HG03135 (cell line): ENCODE measurements around the gene MYF5.

Experiments
- ATAC-seq: cut with Tn5 transposase; IDR thresholded peaks from one replicate; pipeline ENCODE4 v1.9.1; 2021; ENCODE audit warnings: mild to moderate bottlenecking, moderate library complexity; ENCODE audit not compliant: unreplicated experiment

MYF5 gene

DNA sequence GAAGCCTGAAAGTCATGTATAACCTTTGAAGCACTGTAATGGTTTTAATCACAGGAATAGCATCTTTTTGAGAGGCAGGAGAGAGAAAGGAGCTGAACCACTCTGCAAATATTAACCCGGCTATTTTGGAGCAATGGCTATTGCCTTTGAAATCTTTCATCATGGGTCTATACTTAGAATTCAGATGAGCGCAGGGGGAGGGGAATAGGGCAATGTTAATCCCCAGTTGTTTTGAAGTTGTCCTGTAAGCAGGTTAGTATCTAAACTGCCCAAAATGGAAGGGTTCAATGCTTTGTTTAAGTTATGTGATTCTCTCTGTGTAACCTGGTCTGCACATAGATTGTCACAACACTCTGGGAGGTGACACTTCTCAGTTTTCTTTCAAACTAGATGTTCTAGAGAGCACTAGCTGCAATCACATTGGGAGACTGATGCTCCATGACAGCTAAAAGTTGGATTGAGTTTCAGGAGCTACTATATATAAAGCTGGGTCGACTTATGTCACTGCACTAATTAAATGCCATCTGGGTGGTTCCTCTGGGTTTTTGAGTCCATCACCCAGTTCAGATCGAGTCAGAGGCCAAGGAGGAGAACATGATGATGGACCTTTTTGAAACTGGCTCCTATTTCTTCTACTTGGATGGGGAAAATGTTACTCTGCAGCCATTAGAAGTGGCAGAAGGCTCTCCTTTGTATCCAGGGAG is 9.4 kb upstream of the MYF5 start, which contains the start of gene MYF6:
MYF6 (plus strand) TSS at position 509 of the 704 bp plus-strand sequence; CDS start at position 595, 86 bp downstream.
- ATAC-seq, result no peak

DNA sequence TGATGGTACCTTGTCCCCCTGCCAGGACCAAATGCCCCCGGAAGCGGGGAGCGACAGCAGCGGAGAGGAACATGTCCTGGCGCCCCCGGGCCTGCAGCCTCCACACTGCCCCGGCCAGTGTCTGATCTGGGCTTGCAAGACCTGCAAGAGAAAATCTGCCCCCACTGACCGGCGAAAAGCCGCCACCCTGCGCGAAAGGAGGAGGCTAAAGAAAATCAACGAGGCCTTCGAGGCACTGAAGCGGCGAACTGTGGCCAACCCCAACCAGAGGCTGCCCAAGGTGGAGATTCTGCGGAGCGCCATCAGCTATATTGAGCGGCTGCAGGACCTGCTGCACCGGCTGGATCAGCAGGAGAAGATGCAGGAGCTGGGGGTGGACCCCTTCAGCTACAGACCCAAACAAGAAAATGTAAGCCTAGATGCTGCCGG is 8.9 kb upstream of the MYF5 start:
- ATAC-seq, result no peak

- no peak for ATAC-seq
Measured at GRCh38 chr12:80708259-80708974, 8.3 kb upstream of the MYF5 start.

GRCh38 chr12:80708975-80709328 is 7.8 kb upstream of the MYF5 start:
- ATAC-seq, result no peak

DNA sequence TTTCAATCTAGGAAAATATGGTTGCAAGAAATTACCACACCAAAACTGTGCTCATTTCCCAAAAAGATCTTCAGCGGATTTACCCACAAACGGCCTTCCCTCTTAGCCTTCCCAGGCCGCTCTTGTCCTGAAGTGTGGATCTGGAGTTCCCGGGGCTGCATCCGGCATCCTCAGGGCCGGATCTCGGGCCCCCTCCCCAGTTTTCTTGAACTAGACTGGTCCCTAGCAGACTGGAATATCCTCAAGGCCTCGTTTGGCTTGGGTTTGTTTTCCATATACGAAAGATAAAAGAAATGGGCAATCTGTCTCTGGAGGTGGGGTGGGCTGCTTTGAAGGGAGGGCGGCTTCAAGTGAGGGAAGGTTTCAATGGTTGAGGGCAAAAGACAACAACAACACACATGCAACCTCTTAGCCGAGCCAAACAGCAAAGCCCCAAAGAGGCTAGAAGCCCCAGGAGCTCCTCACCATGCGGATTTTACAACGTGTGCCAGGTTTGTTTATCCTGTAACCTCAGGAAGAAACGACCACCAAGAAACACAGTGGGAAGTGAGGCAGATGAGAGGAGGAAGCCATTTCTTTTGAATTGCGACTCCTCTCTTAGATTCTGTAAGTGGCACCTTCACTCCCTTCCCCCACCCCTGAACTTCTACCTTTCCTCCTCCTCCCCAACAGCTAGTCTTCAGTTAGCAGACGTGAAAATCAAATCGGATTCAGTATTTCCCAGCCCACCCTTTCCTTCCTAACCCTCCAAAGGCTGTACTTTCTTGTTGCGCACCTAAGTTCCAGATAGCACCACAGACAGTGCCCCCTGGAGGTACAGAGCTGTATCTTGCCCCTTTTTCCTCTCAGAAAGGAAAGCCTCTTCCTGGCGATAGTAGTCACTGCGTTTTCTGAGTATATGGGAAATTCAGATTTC is 6.6 kb upstream of the MYF5 start:
- ATAC-seq, result peak; percentile 53

GRCh38 chr12:80710727-80711449 is 5.8 kb upstream of the MYF5 start:
- ATAC-seq, result peak; percentile 14

DNA sequence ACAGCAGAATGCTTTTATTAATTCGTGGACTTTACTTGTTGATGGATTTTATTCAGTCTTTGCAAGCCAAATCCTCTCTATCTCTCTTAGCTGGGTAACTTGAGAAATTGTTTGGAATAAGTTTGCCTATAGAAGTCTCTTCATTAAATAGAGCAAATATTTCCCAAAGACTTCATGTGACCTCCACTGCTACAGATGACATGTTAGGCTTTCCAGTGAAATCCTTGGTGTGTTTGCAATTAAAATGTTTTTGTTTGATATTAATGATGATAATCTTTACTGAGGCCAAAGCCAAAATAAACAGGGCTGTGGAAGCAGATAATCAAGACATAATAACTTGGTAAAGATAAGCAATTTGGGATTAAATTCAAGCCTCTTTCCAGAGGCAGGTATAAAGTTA is 4.8 kb upstream of the MYF5 start:
- ATAC-seq, result no peak

DNA sequence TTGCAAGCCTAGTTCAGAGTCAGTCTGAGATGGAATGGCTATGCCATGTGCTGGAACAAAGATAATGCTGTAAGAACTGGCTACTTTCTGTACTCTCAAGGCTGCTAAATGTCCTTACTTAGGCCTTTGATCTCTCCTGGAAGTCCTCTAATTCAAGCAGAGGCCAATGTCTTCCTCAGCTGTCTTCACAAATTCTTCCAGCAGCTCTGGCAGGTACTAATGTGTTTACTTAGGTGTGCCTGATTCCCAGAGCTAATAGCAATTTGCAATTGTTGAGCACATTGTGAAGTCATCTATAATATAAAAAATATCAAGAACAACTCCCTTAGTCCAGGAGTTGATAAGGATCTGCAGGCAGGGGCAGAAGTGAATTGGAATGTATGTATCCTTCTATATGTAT is 3.8 kb upstream of the MYF5 start:
- no peak for ATAC-seq

GRCh38 chr12:80713419-80713818 is 3.3 kb upstream of the MYF5 start:
- no peak for ATAC-seq

DNA sequence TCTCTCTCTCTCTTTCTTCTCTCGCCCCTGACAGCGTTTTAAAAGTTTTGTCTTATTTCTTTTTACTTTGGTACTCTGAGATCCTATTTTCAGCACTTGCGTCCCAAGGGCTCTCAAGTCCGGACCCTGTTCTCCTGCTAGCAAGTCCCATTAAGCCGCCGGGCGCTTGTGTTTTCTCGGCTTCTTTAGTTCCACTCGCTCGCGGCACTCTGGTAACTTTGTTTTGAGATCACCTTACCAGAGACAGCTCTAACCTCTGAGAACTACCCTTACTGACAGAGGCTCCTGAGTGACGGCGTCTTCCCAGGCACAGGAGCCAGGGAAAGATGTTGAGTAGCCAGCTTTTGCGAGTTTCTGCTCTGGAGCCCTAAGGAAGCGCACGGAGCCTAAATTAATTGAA is 2.7 kb upstream of the MYF5 start:
- no peak for ATAC-seq

DNA sequence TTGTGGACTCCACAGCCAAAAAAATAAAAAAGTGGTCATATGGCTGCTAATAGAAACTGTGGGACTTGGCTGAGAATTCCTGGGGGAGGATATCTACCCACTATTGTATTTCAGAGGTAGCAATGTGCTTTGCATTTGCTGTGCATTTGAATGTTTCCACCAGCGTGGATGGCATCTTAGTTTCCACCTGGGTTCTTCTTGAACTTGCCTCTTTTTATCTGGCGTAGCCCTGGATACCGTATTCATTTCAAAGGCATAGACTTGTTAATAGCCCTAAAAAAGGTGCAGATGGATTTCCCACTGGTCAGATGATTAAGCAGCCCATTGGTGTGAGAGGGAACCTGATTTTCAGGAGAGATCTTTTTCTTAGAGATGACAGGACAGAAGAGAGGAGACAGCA is 1.9 kb upstream of the MYF5 start:
- ATAC-seq, result no peak

DNA sequence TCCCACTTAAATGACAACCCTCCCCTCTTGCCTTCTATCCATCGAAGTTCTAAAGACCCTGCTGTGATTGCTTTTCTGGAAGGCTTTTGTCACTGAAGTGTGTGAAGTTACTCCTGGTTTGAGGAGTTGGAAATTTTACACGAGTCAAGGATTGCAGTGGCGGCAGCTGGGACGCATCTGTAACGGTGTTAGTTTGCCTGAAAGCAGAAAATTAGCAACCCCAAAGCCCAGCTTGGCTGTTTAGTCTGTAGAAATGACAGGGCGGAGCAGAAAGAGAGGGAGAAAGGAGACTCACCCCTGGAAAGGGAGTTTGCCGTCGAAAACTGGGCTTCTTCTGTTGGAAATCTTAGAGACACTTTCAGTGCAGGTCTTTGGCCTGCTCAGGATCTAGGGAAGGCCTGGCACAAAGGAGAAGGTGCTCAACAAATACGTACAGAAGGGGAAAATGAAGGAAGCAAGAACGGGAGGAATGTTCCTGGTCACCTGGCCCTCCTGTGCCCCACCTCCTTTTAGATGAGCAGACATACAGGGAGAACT is 931 bp upstream of the MYF5 start:
- no peak for ATAC-seq

- no peak for ATAC-seq
Measured at GRCh38 chr12:80717856-80718255, 1.1 kb downstream of the MYF5 start.

DNA sequence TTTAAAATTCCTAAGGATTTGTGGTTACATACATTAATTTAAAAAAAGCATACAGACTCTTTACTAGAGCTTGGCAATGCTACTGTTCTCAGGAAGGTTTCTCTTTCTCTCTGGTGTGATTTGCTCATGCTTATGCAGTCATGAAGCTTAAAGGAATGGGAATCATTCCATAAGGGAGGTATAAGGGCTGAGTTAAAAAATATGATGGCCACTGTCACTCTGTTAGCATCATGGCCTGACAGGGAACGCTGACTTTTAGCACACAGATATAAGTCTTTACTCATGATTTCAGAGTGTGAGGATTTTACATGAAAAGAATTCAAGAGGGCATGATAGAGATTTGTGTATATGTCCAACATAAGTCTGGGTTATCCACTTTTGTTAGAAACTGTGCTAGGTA is 3.8 kb downstream of the MYF5 start:
- no peak for ATAC-seq

- ATAC-seq, result no peak
Measured at GRCh38 chr12:80721326-80721725, 4.6 kb downstream of the MYF5 start.

DNA sequence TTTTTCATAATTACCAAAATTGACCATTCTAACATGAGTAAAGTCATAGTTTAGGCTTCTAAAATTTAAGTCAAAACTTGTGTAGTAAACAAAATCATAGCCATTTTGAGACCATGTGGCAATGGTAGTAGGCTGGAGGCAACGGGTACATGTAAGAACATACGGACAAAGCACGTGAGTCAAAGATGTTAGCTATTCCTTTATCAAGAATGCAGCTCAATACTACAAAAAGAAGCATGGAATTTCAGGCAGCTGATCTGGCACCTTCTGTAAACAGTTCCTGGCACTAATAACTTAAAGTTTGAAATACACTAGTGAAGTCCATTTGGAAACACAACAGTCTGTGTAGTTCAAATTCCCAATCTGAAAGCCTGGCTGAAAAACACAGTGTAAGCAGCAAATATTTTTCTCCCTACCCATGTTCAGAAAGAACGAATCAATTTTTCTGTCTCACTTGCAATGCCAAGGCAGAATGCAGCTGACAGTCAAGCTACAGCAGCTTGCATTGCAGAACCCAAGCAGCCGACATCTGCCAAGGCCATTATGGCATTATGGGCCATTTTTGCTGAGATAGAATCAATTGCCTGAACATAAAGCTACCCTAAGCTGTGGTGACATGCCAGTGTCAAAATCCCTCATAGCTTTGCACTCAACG is 29.3 kb downstream of the MYF5 start:
- no peak for ATAC-seq

GRCh38 chr12:80747800-80748199 is 31.1 kb downstream of the MYF5 start:
- ATAC-seq, result no peak

GRCh38 chr12:80749456-80749855 is 32.7 kb downstream of the MYF5 start:
- no peak for ATAC-seq

- ATAC-seq, result no peak
Measured at GRCh38 chr12:80752464-80752863, 35.8 kb downstream of the MYF5 start.

DNA sequence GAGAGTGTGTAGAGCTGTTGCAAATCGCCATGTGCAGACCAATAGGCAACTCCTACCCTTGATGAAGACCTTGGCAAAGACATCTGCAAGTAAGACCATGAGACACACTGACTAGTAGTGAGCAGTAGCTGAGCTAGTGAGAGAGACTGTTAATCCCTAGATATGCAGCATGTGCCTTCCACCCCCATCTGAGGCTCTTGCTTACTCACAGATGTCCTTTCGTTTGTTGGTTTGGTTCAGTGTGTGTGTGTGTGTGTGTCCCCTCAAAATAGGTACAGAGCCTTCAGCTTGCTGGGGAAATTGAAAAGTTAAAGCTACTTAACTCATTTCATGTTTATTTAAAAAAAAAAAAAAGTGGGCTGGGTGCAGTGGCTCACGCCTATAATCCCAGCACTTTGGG is 37.6 kb downstream of the MYF5 start:
- ATAC-seq, result no peak
